Measurements from ENCODE around the gene JOSD2.

Gene JOSD2

DNA sequence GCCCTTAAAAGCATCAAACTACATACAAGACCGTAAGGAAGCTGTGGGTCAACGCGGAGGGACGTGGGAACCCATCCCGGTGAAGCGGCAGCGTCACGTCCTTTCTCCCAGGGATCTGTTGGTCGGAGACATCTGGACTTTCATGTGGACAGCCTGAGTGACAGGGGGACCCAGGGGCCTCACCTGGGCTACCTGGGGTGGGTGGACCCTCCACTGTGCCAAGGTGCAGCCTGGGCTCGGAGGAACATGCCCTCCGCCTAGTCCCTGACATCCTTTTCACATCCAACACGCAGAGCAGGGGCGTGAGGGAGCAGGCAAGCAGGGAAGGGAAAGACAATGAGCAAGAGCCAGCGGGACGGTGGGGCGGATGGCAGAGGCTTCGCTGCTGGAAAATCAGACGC, 20.6 kb downstream of the JOSD2 start:
- H3K27ac ChIP-seq, result no peak overlapping the region
- TF ChIP-seq, protein P1, sequence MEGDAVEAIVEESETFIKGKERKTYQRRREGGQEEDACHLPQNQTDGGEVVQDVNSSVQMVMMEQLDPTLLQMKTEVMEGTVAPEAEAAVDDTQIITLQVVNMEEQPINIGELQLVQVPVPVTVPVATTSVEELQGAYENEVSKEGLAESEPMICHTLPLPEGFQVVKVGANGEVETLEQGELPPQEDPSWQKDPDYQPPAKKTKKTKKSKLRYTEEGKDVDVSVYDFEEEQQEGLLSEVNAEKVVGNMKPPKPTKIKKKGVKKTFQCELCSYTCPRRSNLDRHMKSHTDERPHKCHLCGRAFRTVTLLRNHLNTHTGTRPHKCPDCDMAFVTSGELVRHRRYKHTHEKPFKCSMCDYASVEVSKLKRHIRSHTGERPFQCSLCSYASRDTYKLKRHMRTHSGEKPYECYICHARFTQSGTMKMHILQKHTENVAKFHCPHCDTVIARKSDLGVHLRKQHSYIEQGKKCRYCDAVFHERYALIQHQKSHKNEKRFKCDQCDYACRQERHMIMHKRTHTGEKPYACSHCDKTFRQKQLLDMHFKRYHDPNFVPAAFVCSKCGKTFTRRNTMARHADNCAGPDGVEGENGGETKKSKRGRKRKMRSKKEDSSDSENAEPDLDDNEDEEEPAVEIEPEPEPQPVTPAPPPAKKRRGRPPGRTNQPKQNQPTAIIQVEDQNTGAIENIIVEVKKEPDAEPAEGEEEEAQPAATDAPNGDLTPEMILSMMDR (IDR thresholded peaks at IDR 0.05), result no peak
- H3K27me3 ChIP-seq (ENCODE audit: control insufficient read depth, insufficient read depth, low read length), result peaks cover 6% of the 10 kb centered on the region

DNA sequence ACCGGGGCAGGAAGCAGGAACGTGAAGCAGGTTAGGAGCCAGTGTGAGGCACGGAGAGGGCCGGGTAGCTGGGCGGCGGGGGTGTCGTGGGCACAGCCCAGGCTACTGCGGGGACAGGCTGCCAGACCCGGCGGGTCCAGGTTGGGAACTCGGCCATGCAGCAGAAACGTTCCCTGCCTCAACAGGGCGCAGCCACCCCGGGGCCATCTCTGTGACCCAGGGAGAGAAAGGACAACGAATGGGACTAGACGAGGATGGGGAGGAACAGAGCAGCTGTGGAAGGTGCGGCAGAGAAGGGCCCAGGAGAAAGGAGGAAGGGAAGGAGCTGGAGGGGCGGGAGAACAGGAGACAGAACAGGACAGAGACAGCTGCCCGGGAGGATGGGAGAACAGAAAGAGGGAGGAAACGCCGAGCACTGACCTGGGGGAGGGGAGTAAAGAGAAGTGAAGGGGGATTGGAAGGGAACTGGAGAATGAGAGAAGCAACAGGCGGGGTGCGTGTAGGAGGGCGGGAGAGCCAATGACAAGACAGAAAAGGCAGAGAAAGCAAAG, 21.5 kb downstream of the JOSD2 start:
- Histone ChIP-seq H3K4me3 (ENCODE audit: low read depth, low read length) (no peak overlapping the region), H3K27me3 (ENCODE audit: control insufficient read depth, insufficient read depth, low read length) (peaks cover 6% of the 10 kb centered on the region), H3K79me2 (peaks cover 5% of the 10 kb centered on the region), H3K4me2 (ENCODE audit: low read length) (no peak overlapping the region), H3K27ac (no peak overlapping the region), H2AFZ (no peak overlapping the region), H3K9me3 (ENCODE audit: control insufficient read depth, low read length) (peaks cover 5% of the 10 kb centered on the region), H3K36me3 (ENCODE audit: control insufficient read depth, insufficient read depth, low read length) (no peaks in the 10 kb centered on the region), H3K9ac (no peak overlapping the region), H3K4me1 (peaks cover 3% of the 10 kb centered on the region)
- TF ChIP-seq, protein P1 (IDR thresholded peaks at IDR 0.05), result no peak

More for the DNA sequence above, 20.6 kb downstream of the JOSD2 start:
- peaks cover 5% of the 10 kb centered on the region for H3K79me2 ChIP-seq
- H3K4me2 ChIP-seq (ENCODE audit: low read length), result no peak overlapping the region
- no peak overlapping the region for H3K9ac ChIP-seq
- H3K36me3 ChIP-seq (ENCODE audit: control insufficient read depth, insufficient read depth, low read length), result no peaks in the 10 kb centered on the region
- no peak overlapping the region for H3K4me3 ChIP-seq (ENCODE audit: low read depth, low read length)
- peaks cover 3% of the 10 kb centered on the region for H3K4me1 ChIP-seq
- H2AFZ ChIP-seq, result no peak overlapping the region
- H3K9me3 ChIP-seq (ENCODE audit: control insufficient read depth, low read length), result peaks cover 5% of the 10 kb centered on the region

DNA sequence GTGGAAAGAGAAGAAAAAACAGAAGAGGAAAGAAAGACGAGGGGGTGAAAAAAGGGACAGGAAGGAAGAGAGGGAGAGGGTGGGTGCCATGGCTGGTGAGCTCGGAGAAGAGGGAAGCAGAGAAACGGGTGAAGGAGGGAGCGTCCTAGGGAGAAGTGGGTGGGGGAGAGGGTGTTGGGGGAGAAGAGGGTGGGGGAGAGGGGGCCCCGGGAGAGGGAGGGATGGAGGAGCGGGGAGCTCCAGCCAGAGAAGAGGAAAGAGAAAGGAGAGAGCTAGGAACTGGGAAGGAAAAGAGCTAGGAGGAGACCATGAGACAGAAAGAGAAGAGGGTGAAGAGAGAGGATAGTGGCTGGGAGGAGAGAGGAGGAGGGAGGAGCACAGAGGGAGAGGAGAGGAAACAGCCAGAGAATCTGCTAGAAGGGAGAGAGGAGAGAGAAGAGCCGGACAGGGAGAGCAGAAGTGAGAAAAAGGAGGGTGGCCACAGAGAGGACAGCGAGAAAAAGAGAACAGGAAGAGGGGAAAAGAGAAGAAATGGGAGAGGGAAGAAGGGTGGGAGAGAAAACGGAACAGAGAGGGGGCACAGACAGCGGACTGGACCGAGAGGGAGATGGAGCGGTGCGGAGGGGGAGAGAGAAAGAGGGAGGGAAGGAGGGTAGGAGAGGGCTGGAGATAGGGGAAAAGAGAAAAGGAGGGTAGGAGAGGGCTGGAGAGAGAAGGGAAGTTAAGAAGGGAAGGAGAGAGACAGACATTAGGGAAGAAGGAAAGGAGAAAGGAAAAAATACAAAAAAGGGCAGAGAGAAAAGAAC, 22.4 kb downstream of the JOSD2 start:
- H2AFZ ChIP-seq, result no peak overlapping the region
- no peak overlapping the region for H3K27ac ChIP-seq
- no peak overlapping the region for H3K9ac ChIP-seq
- peaks cover 3% of the 10 kb centered on the region for H3K4me1 ChIP-seq
- H3K9me3 ChIP-seq (ENCODE audit: control insufficient read depth, low read length), result peaks cover 5% of the 10 kb centered on the region
- H3K4me3 ChIP-seq (ENCODE audit: low read depth, low read length), result no peak overlapping the region
- peaks cover 5% of the 10 kb centered on the region for H3K79me2 ChIP-seq
- peaks cover 6% of the 10 kb centered on the region for H3K27me3 ChIP-seq (ENCODE audit: control insufficient read depth, insufficient read depth, low read length)
- no peak overlapping the region for H3K4me2 ChIP-seq (ENCODE audit: low read length)
- TF ChIP-seq, protein P1 (IDR thresholded peaks at IDR 0.05), result no peak
- H3K36me3 ChIP-seq (ENCODE audit: control insufficient read depth, insufficient read depth, low read length), result no peaks in the 10 kb centered on the region

DNA sequence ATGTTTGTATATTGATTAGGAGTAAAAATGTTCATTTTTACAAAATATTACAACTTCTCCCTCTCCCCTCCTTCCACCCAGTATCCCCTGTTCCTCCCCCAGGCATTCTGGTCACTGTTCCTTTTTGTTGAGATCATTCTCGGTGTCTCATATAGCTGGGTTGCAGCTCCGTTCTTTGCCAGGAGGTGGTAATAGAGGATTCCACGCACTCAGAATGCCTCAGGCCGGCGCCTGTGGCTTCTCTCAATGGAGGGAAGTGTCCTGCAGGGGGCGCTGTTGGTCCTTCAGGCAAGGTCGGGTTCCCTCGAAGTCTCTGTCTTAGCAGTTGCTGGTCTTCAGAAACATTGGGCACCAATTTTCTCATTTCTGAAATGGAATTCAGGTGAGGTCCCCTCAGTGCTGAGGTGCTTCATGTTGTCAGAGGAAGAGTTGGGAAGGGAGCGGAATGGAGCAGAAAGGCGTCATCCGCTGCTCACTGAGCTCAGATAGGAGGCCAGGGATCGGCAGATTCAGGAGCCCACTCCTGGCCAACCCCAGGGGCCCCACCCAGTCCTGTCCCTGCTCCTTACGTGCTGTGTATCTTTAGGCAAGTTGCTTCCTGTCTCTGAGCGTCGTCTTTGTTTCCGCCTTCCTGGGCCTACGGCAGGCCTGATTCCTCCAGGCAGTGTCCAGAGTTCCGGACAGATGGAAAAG, 24.0 kb downstream of the JOSD2 start:
- H3K79me2 ChIP-seq, result peaks cover 5% of the 10 kb centered on the region
- no peak overlapping the region for H2AFZ ChIP-seq
- no peaks in the 10 kb centered on the region for H3K36me3 ChIP-seq (ENCODE audit: control insufficient read depth, insufficient read depth, low read length)
- no peak overlapping the region for H3K9ac ChIP-seq
- TF ChIP-seq, protein P1 (IDR thresholded peaks at IDR 0.05), result peak; percentile 12
- H3K4me2 ChIP-seq (ENCODE audit: low read length), result no peak overlapping the region
- peaks cover 6% of the 10 kb centered on the region for H3K27me3 ChIP-seq (ENCODE audit: control insufficient read depth, insufficient read depth, low read length)
- H3K9me3 ChIP-seq (ENCODE audit: control insufficient read depth, low read length), result peaks cover 5% of the 10 kb centered on the region
- H3K4me3 ChIP-seq (ENCODE audit: low read depth, low read length), result no peak overlapping the region
- no peak overlapping the region for H3K27ac ChIP-seq
- peaks cover 3% of the 10 kb centered on the region for H3K4me1 ChIP-seq

Measured in parathyroid adenoma (tissue), 2 donors.